Measurements from ENCODE around the gene ABHD14A. TPM values are rescaled to one million over a fixed set of nuclear protein-coding genes. Genes with fewer than 3 reads are reported as not detected.

Gene ABHD14A
- total RNA-seq, 2 experiments from 2014 or later = 7.5 to 8.9 TPM

GRCh38 chr3:52025453-52025852 lies 50.6 kb downstream of the ABHD14A start:
- Histone ChIP-seq H3K9me2 (ENCODE audit: insufficient read depth, low read length) (no peaks in the 10 kb centered on the region), H2AFZ (ENCODE audit: low read length) (no peak overlapping the region), H3K27ac (ENCODE audit: low read depth, low read length, poor library complexity, severe bottlenecking) (no peak overlapping the region), H3K36me3 (ENCODE audit: insufficient read depth, low read length) (no peaks in the 10 kb centered on the region), H3K4me1 (ENCODE audit: insufficient read depth, low read length, poor library complexity, severe bottlenecking) (peaks cover 9% of the 10 kb centered on the region), H3K4me3 (ENCODE audit: low read depth, low read length, poor library complexity, severe bottlenecking) (no peak overlapping the region), H3K4me2 (ENCODE audit: low read length) (no peak overlapping the region), H4K20me1 (ENCODE audit: insufficient read depth, low read length) (no peaks in the 10 kb centered on the region), H3K79me2 (ENCODE audit: insufficient read depth, low read depth, low read length) (no peaks in the 10 kb centered on the region), H3K9me3 (ENCODE audit: low read length) (no peaks in the 10 kb centered on the region)
- no peak for TF ChIP-seq EZH2phosphoT487 (IDR thresholded peaks at IDR 0.05; ENCODE audit: borderline replicate concordance, low read depth, low read length)
- DNase-seq (ENCODE audit: low spot score) = no peak
- ChIA-PET CTCF (ENCODE audit: unreplicated experiment) (no interaction called here), POLR2A (interaction anchor here (1.5 kb wide), 1 partner anchor 12 kb away, joined by 4 read pairs; no protein-coding TSS in a partner anchor)
- no TSS peak for BruUV-seq (replicated peaks)
- intact Hi-C loops (cut with micrococcal nuclease; ENCODE audit: unreplicated experiment) = no loop called here

GRCh38 chr3:52026041-52026440 lies 51.2 kb downstream of the ABHD14A start:
- no peaks in the 10 kb centered on the region for H3K36me3 ChIP-seq (ENCODE audit: insufficient read depth, low read length)
- no peak overlapping the region for H3K27ac ChIP-seq (ENCODE audit: low read depth, low read length, poor library complexity, severe bottlenecking)
- no peaks in the 10 kb centered on the region for H3K9me3 ChIP-seq (ENCODE audit: low read length)
- intact Hi-C loops (cut with micrococcal nuclease; ENCODE audit: unreplicated experiment) = no loop called here
- H4K20me1 ChIP-seq (ENCODE audit: insufficient read depth, low read length) = no peaks in the 10 kb centered on the region
- CTCF ChIA-PET (ENCODE audit: unreplicated experiment) = no interaction called here
- peaks cover 9% of the 10 kb centered on the region for H3K4me1 ChIP-seq (ENCODE audit: insufficient read depth, low read length, poor library complexity, severe bottlenecking)
- POLR2A ChIA-PET = interaction anchor here (1.5 kb wide), 1 partner anchor 13 kb away, joined by 4 read pairs; no protein-coding TSS in a partner anchor
- no peaks in the 10 kb centered on the region for H3K9me2 ChIP-seq (ENCODE audit: insufficient read depth, low read length)
- H3K4me3 ChIP-seq (ENCODE audit: low read depth, low read length, poor library complexity, severe bottlenecking) = no peak overlapping the region
- no TSS peak for BruUV-seq (replicated peaks)
- no peak for DNase-seq (ENCODE audit: low spot score)
- H2AFZ ChIP-seq (ENCODE audit: low read length) = no peak overlapping the region
- no peaks in the 10 kb centered on the region for H3K79me2 ChIP-seq (ENCODE audit: insufficient read depth, low read depth, low read length)
- no peak for TF ChIP-seq EZH2phosphoT487 (IDR thresholded peaks at IDR 0.05; ENCODE audit: borderline replicate concordance, low read depth, low read length)
- no peak for TF ChIP-seq CTCF (conservative IDR thresholded peaks at IDR 0.05; ENCODE audit: low read length)
- no peak overlapping the region for H3K4me2 ChIP-seq (ENCODE audit: low read length)

GRCh38 chr3:52028572-52028971 lies 53.7 kb downstream of the ABHD14A start:
- no peak overlapping the region for H2AFZ ChIP-seq (ENCODE audit: low read length)
- H3K9me3 ChIP-seq (ENCODE audit: low read length) = no peaks in the 10 kb centered on the region
- no peak for DNase-seq (ENCODE audit: low spot score)
- H3K4me2 ChIP-seq (ENCODE audit: low read length) = no peak overlapping the region
- no peaks in the 10 kb centered on the region for H3K36me3 ChIP-seq (ENCODE audit: insufficient read depth, low read length)
- no peak overlapping the region for H3K27ac ChIP-seq (ENCODE audit: low read depth, low read length, poor library complexity, severe bottlenecking)
- ChIA-PET POLR2A (no interaction called here), CTCF (ENCODE audit: unreplicated experiment) (no interaction called here)
- H4K20me1 ChIP-seq (ENCODE audit: insufficient read depth, low read length) = no peaks in the 10 kb centered on the region
- H3K4me1 ChIP-seq (ENCODE audit: insufficient read depth, low read length, poor library complexity, severe bottlenecking) = peaks cover 7% of the 10 kb centered on the region
- H3K9me2 ChIP-seq (ENCODE audit: insufficient read depth, low read length) = no peaks in the 10 kb centered on the region
- no TSS peak for BruUV-seq (replicated peaks)
- TF ChIP-seq CTCF (conservative IDR thresholded peaks at IDR 0.05; ENCODE audit: low read length) (no peak), EZH2phosphoT487 (IDR thresholded peaks at IDR 0.05; ENCODE audit: borderline replicate concordance, low read depth, low read length) (no peak)
- intact Hi-C loops (cut with micrococcal nuclease; ENCODE audit: unreplicated experiment) = no loop called here
- H3K79me2 ChIP-seq (ENCODE audit: insufficient read depth, low read depth, low read length) = no peaks in the 10 kb centered on the region
- H3K4me3 ChIP-seq (ENCODE audit: low read depth, low read length, poor library complexity, severe bottlenecking) = no peak overlapping the region

All from OCI-LY7 (cell line).